Stimulated activated CD4-positive, alpha-beta T cell treated with anti-CD3 and anti-CD28 coated beads, TNF-alpha, amount 100 ng/mL, for 1 hour (primary cell): ENCODE data around the gene SRRD.
"Not testable (repeated sequence)": the region's sequence is repeated elsewhere in the genome, so short reads cannot be mapped to it uniquely, and the experiment has no call there.

Source experiments
- DNase-seq, 3 donors: peaks; one replicate each; pipeline ENCODE4 v3.0.0-alpha.2; 2020; ENCODE audit warnings: low read depth in 3 of 3, low spot score in 1 of 3

Gene SRRD

DNA sequence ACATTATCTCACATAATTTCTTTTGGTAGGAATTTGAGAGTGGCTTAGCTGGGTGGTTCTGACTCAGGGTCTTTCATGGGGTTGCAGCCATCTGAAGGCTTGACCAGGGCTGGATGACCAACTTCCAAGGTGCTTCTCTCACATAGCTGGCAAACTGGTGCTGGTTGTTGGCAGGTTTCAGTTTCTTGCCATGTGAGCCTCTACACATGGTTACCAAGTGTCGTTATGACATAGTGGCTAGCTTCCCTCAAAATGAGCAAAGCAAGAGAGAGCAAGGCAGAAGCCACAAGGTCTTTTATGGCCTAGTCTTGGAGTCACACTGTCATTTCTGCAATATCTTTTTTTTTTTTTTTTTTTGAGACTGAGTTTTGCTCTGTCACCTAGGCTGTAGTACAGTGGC lies 32.8 kb downstream of the SRRD start:
- DNase-seq = no peak

GRCh38 chr22:26517429-26517828 lies 33.8 kb downstream of the SRRD start:
- DNase-seq = no peak

- no peak for DNase-seq
These were observed 38.3 kb downstream of the SRRD start for GRCh38 chr22:26522012-26522411.

GRCh38 chr22:26522592-26522991 lies 38.9 kb downstream of the SRRD start:
- no peak for DNase-seq

- DNase-seq = no peak
These were observed 41.2 kb downstream of the SRRD start for GRCh38 chr22:26524870-26525269.

DNA sequence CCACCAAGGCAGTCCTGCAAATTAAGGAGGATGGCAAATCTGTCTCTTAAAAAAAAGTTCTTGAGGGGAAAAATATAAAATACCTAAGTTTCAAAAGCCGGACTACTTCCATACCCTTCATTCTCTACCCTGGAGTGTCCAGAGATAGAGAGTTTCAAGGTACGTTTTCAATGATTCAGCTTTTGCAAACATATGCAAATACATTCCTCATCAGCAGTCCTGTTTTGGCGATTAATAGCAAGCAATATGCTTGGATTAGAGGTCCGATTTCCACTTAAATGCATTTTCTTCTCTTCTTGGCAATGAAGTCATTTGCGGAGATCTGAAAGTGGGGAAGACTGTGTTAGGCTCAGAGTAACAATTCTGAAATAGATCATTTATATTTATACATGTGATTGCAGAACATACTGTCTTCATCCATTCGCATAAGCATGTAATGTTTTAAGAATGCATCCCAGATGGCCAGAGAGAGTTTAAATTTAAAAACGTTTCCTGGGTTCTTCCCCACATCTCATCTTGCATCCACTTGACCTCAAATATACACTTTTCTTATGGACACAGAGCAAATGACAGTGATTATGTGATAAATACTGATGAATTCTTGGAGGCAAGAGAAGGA lies 42.4 kb downstream of the SRRD start:
- no peak for DNase-seq

- DNase-seq = no peak
These were observed 43.5 kb downstream of the SRRD start for GRCh38 chr22:26527167-26527566.

DNA sequence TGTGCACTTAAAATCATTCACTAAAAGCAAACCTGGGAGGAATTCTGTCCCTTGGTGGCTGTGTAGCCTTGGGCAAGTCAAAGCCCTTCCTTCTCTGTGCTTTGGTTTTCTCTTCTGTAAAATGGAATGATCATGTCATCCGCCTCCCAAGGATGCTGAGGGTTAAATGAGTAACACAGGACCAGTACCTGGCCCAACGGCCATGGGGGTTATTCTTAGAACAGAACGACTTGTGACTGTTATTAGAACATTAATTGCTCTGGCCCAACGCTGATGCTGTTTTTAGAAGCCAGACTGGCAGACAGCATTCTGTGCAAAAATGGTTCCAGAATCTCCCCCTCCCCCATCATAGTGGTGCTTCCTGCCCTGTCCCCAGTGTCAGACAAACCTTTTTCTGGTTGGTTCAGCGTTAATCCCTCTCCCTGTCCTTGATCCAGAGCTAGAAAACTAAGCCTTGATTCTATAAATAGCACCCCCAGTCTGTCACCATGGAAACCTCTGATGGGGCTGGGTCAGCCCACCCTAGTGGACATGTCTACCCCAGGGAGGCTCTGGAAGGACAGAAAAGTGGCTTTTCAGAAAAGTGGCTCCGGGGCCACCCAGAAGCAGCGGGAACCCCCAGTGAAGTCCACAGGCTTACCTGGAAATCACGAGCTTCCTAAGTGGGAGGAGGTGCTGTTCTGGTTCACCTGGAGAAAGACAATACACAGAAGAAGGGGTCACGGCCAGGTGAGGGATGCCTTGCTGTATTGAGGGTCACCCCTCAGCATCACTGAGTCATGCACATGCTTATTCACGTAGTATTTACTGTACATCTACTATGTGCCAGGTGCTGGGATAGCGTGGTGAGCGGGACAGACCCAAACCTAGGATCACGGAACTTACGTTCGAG lies 44.1 kb downstream of the SRRD start:
- DNase-seq = no peak

DNA sequence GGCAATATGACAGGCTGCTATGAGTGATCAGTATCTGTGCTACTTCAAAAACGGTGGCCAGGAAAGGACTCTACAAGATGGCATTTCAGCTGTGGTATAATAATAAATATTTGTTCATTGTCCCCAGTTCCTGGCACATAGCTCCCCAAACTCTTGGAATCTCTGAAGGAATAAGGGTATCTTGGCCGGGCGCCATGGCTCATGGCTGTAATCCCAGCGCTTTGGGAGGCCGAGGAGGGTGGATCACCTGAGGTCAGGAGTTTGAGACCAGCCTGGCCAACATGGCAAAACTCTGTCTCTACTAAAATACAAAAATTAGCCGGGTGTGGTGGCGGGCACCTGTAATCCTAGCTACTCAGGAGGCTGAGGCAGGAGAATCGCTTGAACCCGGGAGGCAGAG lies 44.8 kb downstream of the SRRD start:
- DNase-seq = not testable (repeated sequence)

DNA sequence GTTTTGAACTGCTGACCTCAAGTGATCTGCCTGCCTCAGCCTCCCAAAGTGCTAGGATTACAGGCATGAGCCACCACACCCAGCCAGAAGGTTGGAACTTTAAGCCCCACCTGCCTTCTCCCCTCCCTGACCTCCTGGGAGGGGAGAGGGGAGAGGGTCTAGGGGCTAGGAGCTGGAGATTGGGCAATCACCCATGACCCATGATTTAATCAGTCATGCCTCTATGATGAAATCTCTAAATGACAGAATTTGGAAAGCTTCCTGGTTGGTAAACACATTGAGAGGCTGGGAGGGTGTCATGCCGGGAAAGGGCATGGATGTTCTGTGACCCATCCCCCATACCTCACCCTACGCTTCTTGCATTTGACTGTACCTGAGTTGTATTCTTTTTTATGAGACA lies 45.7 kb downstream of the SRRD start:
- no peak for DNase-seq

DNA sequence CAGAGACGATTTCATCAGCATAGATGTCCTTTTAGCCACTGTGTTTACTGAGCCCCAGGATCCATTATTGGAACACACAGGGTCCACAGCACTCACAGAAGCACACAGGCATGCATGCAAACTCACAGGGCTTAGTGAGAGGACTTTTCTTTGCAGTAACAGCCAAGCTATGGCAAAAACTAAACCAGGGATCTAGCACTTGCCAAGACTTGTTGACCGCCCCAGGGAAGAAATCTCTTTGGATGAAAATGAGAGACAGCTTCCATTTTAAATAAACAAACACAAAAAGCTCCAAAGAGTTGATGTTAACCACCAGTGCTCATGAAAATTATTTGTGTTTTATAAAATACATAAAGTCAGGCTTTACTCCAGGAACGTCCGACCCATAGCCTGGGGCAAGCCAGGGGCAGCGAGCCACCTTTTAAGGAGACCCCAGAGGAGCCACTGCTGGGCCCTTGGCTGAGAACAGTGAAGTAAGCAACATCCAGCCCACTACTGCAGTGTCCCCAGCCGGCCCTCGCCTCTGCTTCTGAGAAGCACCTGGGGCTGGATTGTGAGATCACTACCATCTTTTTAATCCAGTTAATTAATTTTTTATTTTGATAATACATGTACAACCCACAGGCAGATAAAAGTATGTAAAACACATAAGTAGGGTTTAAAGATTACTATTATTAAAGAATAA lies 50.6 kb downstream of the SRRD start:
- DNase-seq = no peak

DNA sequence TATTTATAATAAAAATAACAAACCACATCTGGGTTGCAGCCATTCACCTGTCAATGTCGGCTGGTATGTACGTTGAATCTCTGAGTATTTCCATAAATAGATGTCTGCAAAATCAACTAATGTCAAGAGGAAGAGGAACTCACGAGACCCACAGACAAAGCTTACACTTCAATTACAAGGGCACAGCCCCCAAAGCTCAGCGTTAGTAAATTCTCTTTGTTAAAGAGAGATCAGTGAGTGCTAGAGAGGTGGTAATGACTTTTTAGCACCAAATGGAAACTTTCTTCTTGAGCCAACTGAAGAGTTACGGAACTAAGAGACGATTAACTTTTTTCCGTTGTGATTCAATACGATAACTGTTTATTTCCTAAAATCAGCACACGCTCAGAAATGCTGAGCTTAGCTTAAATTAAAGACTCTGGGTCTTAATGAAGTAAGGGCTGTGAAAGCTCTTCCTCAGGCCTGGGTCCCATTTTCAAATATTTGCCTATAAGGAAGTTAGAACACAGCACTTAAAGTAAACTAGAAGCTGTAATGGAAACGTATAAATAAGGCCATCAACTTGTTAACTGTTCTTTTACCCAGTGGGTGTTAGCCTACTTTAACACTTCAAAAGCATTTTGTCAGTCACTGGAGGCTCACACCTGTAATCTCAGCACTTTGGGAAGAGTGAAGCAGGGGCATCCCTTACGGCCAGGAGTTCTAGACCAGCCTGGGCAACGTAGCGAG lies 51.4 kb downstream of the SRRD start:
- DNase-seq = no peak

- no peak for DNase-seq
These were observed 51.9 kb downstream of the SRRD start for GRCh38 chr22:26535603-26535908.

DNA sequence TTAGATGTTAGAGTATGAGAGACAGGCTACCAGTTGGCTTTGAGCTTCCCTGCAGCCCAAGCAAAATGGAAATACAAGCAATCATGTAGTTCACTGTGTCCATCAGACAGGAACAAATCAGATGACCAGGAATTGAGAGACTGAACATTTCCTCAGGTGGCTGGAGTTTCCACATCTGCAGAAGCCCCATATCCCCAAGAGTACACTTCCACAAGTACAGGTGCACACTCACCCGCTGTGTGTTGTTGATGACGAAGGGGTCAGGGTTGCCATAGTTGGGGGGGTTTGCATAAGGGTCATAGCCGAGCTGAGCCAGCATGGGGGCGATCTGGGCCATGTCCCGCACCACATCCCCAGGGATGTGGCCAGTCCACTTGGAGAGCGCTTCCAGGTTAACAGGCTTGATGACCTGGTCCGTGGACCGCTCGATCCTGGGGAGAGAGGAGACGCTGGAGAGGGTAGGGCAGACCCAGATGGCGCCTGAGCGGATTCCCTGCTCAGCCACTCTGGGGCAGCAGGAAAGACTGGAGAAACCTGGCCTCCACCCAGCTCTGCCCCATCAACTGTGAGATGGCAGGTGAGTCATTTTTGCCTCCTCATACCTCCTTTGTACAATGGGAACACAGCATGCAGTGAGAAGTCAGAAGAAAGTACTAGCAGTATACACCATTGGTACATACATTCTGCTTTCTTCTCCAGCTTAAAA lies 52.5 kb downstream of the SRRD start:
- no peak for DNase-seq

- DNase-seq = no peak
These were observed 53.1 kb downstream of the SRRD start for GRCh38 chr22:26536762-26537134.

- DNase-seq = no peak
These were observed 56.4 kb downstream of the SRRD start for GRCh38 chr22:26540119-26540518.

DNA sequence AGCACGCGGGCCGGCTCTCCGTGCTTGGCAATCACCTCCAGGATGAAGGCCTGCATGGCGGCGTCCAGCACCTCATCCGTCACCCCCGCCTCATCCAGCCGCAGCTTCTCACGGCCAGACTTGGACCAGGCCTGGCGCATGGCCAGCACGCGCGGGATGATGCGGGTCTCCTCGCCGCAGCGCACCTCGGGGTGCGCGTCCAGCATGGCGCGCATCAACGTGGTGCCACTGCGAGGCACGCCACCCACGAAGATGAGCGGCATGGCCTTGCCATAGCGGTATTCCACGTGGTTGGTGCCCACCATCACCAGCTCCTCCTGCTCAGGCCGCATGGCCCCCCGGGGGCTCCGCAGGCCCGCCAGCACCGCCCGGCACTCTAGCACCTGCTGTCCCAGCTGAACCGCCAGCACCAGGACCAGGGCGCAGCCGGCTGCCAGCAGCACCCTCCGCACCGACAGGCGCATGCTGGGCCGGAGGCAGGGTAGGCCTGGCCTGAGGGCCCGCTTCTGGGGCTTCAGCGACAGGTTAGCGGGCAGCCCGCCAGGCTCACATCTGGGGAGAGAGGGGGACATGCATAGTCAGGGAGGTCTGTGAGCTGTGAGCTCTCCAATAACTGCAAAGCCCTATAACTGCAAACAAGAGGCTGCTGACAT lies 57.6 kb downstream of the SRRD start:
- no peak for DNase-seq

GRCh38 chr22:26542831-26543230 lies 59.2 kb downstream of the SRRD start:
- no peak for DNase-seq
